Stimulated activated CD8-positive, alpha-beta memory T cell treated with anti-CD3 and anti-CD28 coated beads, Interleukin-12 subunit alpha, Interleukin-12 subunit beta, amount 100 ng/mL, for 24 hours (primary cell): ENCODE data around the gene PTF1A.
"Not testable (repeated sequence)": the region's sequence is repeated elsewhere in the genome, so short reads cannot be mapped to it uniquely, and the experiment has no call there.

ENCODE experiments used
- DNase-seq: peaks from one replicate; pipeline ENCODE4 v3.0.0-alpha.2; 2020; ENCODE audit errors: extremely low read depth

The PTF1A gene

GRCh38 chr10:23203369-23204325 is 11.5 kb downstream of the PTF1A start:
- no peak for DNase-seq

GRCh38 chr10:23204773-23205172 is 12.7 kb downstream of the PTF1A start:
- DNase-seq = no peak

GRCh38 chr10:23205972-23206642 is 14.0 kb downstream of the PTF1A start:
- no peak for DNase-seq

DNA sequence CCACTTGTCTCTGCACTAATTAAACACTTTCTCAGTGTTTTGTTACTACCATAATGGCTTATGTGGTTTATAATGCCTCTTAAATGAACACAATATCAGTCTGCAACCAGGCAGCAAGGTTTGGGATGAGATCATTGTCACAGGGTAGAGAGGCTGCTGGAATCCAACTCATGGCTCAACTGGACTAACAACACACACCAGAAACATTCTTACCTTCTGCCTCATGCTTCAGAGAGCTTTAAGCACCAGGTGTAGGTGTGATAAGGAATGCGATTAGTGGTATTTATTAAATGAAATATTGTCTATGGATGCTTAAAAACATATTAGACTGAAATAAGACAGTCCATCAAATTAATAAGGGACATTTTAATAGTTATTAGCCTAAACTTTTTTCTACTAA is 25.4 kb downstream of the PTF1A start:
- DNase-seq = no peak

GRCh38 chr10:23230582-23230981 is 38.5 kb downstream of the PTF1A start:
- no peak for DNase-seq

- DNase-seq = no peak
Observed at GRCh38 chr10:23238015-23238414, 45.9 kb downstream of the PTF1A start.

- not testable (repeated sequence) for DNase-seq
Observed at GRCh38 chr10:23241779-23242178, 49.7 kb downstream of the PTF1A start.
